GM21576 (cell line): ENCODE measurements around the gene CACNG7.
"Not testable (repeated sequence)": the region's sequence is repeated elsewhere in the genome, so short reads cannot be mapped to it uniquely, and the experiment has no call there.

Experiments
- ATAC-seq: cut with Tn5 transposase; IDR thresholded peaks from one replicate; pipeline ENCODE4 v1.9.1; 2021; ENCODE audit warnings: mild to moderate bottlenecking, moderate library complexity; ENCODE audit not compliant: unreplicated experiment

CACNG7 gene

GRCh38 chr19:53904909-53905308 is 4.2 kb upstream of the CACNG7 start:
- ATAC-seq = no peak

DNA sequence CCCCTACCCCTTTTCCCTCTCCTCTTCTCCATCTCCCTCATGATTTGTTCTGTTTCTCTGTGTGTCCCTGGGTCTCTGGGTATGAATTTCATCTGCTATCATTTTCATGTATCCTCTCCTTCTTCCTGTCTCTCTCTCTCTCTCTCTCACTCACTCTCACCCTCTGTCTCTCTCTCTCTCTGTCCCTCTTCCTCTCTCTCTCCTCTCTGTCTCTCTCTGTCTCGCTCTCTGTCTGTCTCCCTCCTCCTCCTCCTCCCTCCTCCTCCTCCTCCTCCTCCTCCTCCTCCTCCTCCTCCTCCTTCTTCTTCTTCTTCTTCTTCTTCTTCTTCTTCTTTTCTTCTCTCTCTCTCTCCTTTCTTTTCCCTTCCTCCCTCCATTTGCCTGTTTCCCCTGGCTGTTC is 3.3 kb upstream of the CACNG7 start:
- ATAC-seq = no peak

DNA sequence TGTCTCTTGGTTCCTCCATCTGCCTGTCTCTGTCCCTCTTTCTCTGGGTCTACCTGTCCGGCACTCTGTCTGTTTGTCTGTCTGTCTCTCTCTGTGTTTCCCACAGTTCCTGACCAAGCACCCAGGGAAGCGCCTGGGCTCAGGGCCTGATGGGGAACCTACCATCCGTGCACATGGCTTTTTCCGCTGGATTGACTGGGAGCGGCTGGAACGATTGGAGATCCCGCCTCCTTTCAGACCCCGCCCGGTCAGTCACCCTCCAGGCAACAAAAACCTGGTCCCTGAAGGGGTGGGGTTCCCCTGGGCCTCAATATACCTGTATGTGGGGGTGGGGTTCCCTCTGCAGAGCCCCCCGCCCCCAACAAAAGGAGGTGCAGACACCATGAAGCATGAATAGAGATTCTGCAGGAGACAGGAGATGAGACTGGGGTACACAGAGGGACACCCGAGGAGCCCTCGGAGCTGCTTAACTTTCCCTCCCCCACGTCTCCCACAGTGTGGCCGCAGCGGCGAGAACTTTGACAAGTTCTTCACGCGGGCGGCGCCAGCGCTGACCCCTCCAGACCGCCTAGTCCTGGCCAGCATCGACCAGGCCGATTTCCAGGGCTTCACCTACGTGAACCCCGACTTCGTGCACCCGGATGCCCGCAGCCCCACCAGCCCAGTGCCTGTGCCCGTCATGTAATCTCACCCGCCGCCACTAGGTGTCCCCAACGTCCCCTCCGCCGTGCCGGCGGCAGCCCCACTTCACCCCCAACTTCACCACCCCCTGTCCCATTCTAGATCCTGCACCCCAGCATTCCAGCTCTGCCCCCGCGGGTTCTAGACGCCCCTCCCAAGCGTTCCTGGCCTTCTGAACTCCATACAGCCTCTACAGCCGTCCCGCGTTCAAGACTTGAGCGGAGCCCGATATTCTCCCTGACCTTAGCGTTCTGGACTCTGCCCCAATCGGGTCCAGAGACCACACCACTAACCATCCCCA is 2.6 kb upstream of the CACNG7 start:
- no peak for ATAC-seq

GRCh38 chr19:53907193-53907581 is 1.9 kb upstream of the CACNG7 start:
- ATAC-seq = no peak

GRCh38 chr19:53907690-53908089 is 1.4 kb upstream of the CACNG7 start:
- ATAC-seq = no peak

GRCh38 chr19:53908106-53908934 is 758 bp upstream of the CACNG7 start:
- no peak for ATAC-seq

DNA sequence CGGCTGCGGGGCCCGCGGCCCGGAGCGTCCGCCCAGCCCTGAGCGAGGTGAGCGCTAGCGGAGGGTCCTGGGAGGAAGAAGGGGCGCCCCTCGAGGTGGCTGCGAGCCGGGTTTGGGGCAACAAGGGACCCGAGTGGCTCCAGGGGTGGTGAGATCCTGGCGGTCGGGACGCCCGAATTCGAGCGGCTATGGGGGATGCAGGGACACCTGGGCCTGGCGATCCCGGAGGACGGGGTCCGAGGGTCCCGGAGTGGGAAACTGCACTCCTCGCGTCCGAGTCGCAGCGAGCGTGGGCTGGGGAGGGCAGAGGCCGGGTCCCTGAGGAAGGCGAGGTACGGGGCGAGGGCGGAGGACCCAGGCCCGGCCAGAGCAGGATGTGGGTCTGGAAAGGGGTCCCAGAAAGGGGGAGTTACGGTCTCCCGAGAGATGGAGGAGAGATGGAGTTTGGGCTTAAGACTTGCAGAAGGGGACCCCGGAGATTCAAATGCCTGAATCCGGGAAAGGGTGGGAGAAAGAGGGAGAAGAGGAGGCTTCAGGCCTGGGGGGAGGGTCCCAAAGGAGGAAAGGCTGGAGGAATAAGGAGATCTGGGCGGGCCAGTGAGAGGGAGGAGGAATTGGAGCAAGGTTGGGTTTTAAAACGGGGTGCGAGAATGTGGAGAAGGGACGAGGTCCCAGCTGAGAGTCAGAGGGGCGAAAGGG is 542 bp downstream of the CACNG7 start:
- no peak for ATAC-seq

DNA sequence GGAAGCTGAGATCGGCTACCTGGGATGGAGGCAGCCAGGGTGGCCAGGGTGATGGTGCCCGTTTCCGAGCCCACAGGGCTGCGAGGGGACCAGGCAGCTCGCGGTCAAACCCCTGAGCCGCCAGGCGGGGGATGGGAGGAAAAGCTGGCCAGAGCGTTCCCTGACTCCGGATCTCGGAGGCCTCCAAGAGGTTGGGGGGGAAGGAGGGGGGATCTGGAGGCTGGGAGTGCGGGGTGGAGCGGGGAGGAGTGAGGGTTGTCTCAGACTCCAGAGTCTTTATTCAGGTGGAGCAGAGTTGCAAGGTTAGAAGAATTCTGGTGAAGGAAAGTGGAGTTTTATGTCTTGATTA is 1.1 kb downstream of the CACNG7 start:
- ATAC-seq = no peak

DNA sequence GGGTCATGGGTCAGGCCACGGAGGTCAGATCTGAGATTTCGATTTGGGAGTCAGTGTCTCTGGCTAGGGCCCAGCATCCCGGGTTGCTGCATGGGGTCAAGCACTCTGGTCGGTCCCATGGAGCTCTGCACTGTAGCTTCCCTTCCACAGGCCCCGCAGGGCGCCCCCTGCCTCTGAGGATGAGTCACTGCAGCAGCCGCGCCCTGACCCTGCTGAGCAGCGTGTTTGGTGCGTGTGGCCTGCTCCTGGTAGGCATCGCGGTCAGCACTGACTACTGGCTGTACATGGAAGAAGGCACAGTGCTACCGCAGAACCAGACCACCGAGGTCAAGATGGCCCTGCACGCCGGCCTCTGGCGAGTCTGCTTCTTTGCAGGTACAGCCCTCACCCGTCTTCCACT is 3.6 kb downstream of the CACNG7 start:
- ATAC-seq = no peak

DNA sequence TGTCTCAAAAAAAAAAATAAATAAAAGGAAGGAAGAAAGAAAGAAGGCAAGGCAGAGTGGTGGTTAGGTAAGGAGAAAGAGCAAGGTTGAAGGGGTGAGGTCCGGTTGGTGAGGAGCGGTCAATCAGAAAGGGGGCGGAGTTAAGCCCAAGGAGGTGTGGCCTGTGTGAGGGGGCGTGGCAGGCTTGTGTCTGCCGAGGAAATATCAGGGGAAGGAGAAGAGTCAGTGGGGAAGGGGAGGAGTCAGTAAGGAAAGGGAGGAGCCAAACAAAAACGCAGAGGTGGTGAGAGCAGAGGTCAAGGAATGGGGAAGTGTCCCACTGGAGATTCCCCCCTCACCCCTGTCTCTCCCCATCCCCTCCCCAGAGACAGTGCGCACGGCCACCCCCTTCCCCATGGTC is 5.9 kb downstream of the CACNG7 start:
- no peak for ATAC-seq

- ATAC-seq = no peak
Measured at GRCh38 chr19:53916004-53916403, 6.9 kb downstream of the CACNG7 start.

DNA sequence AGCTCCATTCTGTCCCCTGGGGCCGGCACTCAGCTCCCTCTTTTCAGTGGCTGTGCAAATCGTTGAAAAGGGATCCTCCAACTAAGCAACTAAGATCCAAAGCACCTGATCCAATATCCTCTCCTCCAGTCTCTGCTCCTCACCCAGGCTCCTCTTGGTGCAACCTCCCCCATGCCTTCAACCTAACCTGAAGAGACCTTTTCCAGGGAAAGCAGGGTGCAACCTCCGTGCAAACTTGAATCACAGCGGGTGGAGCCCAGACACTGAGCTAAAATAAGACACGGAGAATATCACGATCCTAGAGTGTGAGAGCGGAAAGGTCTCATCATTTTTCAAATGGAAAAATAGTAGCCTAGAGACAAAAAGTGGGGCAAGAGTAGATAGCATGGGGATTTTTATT is 8.3 kb downstream of the CACNG7 start:
- no peak for ATAC-seq

DNA sequence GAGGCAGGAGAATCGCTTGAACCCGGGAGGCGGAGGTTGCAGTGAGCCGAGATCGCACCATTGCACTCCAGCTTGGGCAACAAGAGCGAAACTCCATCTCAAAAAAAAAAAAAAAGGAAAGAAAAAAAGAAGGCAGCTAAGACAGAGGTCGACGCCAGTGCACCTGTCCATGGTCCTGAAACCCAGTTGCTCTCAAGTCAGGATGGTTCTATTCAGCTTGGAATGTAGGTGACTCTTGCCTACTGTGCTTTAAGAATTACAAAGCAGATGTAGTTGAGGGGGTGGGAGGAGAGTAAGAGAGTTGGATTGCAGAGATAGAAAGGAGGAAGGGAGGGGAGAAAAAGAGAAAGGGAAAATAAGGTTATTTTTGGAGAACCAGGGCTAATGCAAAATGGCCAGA is 18.7 kb downstream of the CACNG7 start:
- ATAC-seq = no peak

GRCh38 chr19:53936029-53936428 is 27.0 kb downstream of the CACNG7 start:
- no peak for ATAC-seq

DNA sequence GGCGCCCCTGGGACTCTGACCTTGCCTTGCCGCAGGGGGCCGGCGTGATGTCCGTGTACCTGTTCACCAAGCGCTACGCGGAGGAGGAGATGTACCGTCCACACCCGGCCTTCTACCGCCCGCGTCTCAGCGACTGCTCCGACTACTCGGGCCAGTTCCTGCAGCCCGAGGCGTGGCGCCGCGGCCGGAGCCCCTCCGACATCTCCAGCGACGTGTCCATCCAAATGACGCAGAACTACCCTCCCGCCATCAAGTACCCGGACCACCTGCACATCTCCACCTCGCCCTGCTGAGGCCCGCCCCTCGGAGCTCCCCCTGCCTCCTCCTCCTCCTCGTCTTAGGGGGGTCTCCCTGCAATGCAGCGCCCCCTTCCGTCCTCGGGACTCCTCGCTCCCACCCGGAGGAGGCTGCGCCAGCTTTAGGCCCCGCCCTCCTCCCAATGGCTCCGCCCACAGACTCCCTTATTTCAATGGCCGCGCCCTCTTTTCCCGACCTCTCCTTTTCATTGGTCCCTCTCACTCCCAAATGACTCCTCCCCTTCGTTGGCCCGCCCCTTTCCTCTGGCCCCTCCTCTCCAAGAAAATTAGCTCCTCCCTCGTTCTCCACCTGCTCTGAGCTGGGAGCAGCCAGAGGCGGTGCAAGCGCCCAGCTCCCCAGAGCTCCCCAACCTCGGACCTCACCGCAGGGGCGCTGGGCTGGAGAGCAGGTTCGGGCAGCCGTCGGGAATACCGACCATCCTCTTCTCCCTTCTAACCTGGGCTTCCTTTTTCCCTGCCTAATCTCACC is 33.1 kb downstream of the CACNG7 start:
- ATAC-seq = no peak

DNA sequence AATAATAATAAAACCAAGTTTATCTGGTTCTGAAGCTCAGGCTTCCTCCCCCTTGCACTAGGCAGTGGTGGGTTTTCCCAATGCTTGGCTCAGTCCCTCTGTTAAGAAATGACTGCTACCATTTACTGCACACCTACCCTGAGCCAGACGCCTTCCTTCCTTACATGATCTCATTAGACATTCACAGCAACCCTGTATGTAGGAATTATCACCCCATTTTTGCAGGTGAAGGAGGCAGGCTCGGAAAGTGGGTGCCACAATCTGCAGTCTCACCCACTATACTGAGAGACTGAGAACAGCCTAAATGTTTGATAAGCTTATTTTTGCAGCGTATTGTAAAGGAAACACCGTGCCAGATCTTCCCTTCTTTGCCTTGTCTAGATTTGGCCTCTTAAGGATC is 35.3 kb downstream of the CACNG7 start:
- no peak for ATAC-seq

DNA sequence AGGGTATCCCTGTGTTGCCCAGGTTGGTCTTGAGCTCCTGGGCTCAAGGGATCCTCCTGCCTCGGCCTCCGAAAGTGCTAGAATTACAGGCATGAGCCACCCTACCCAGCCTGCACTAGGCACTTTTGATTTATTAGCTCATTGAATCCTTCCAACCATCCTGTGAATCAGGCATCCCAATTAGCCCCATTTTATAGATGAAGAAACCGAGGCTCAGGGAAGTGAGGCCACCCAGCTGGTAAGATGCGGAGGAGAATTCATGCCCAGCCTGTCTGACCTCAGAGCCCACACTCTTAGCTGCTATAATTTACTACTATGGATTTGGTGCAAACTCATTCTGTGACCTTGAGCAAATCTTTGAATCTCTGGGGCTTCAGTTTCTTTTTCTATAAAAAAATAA is 35.9 kb downstream of the CACNG7 start:
- ATAC-seq = no peak

DNA sequence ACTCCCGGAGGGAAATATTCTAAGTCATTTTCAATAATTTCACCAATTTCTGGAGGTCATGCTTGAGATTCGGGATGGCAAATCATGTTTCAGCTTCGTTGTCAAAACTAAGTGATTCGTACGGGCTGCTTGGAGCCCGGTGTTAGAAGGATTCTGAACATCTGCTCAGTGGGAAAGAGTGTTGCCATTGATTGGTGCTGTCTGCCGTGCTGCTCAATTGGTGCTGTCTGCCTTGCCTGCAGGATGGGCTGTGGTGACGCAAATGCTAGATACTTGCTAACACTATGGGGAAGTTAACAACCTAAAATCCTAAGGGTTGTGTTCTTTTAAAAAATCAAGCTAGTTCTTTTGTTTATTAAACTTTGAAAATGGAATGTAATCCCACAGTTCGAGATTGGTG is 36.4 kb downstream of the CACNG7 start:
- no peak for ATAC-seq

- no peak for ATAC-seq
Measured at GRCh38 chr19:53945998-53946397, 36.9 kb downstream of the CACNG7 start.

DNA sequence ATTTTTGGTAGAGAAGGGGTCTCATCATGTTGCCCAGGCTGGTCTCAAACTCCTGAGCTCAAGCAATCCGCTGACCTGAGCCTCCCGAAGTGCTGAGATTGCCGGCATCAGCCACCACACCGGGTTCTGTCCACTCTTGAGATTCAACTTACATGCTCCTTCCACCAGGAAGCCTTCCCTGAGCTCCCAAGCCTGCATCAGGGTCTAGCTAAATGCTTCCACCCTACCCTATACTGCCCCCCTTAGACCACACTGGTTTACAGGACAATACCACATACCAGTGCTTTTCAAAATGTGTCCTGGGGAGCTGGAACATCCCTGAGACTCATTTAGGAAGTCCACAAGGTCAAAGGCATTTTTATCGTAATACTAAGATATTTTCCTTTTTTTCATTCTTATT is 38.5 kb downstream of the CACNG7 start:
- no peak for ATAC-seq

- ATAC-seq = not testable (repeated sequence)
Measured at GRCh38 chr19:53948611-53949010, 39.5 kb downstream of the CACNG7 start.
